Activated B cell treated with CpG ODN at 0.5 μM for 24 hours (primary cell): ENCODE measurements around the gene MKX. TPM values are rescaled to one million over a fixed set of nuclear protein-coding genes. Genes with fewer than 3 reads are reported as not detected.

Source experiments
- ATAC-seq: fragments of 200-7000 bp; cut with Tn5 transposase; one replicate; pipeline ENCODE4 v1.10.0; 2021; ENCODE audit warnings: low read depth, mild to moderate bottlenecking, moderate library complexity
- CTCF ChIA-PET: fragments of 350-600 bp; sonication (Branson Sonifier 250); formaldehyde crosslinking; loops from one replicate; lab custom pipeline; 2021; ENCODE audit warnings: antibody characterized with exemption; lab: Charles Lee
- POLR2A ChIA-PET: fragments of 350-600 bp; sonication (Branson Sonifier 250); formaldehyde crosslinking; loops from one replicate; lab custom pipeline; 2021; ENCODE audit warnings: antibody characterized with exemption; lab: Charles Lee
- DNase-seq: peaks from one replicate; pipeline ENCODE4 v3.0.0; 2022
- H3K27ac Mint-ChIP-seq: one replicate; pipeline ENCODE4 v1.8.0; 2020; ENCODE audit warnings: mixed read lengths
- H3K27me3 Mint-ChIP-seq: one replicate; pipeline ENCODE4 v1.8.0; 2021; ENCODE audit warnings: mixed read lengths
- H3K36me3 Mint-ChIP-seq: one replicate; pipeline ENCODE4 v1.8.0; 2021; ENCODE audit warnings: low read depth, mixed read lengths
- H3K4me1 Mint-ChIP-seq: one replicate; pipeline ENCODE4 v1.8.0; 2021; ENCODE audit warnings: mixed read lengths
- H3K4me3 Mint-ChIP-seq: one replicate; pipeline ENCODE4 v1.8.0; 2020; ENCODE audit warnings: mild to moderate bottlenecking, mixed read lengths
- H3K9me3 Mint-ChIP-seq: one replicate; pipeline ENCODE4 v1.8.0; 2020; ENCODE audit warnings: mixed read lengths
- CTCF ChIP-seq: fragments of 200-600 bp; IDR thresholded peaks from one replicate; pipeline ENCODE4 v1.8.0; 2022; ENCODE audit warnings: antibody characterized with exemption, mild to moderate bottlenecking
- intact Hi-C: fragments of 100-400 bp; cut with micrococcal nuclease; formaldehyde crosslinking; loops from one replicate; pipeline ENCODE4 v1.15.1; 2024
- total RNA-seq: library from RNA; stranded (reverse); gene quantifications from 2 replicates; pipeline ENCODE4 v1.2.3, GENCODE V29; 2022

Gene MKX
- total RNA-seq, 1 donor from 2014 or later = not detected

GRCh38 chr10:27709304-27709703, 36.3 kb downstream of the MKX start:
- Mint-ChIP-seq H3K27ac (no peak overlapping the region), H3K4me1 (no peaks in the 10 kb centered on the region), H3K27me3 (peaks cover 2% of the 10 kb centered on the region), H3K9me3 (no peaks in the 10 kb centered on the region), H3K4me3 (no peak overlapping the region), H3K36me3 (no peaks in the 10 kb centered on the region)
- DNase-seq = no peak
- ChIA-PET POLR2A (no interaction called here), CTCF (no interaction called here)
- intact Hi-C loops = no loop called here
- no peak for ATAC-seq
- no peak for TF ChIP-seq CTCF

- ATAC-seq (no peak), DNase-seq (no peak)
- Mint-ChIP-seq H3K4me3 (no peak overlapping the region), H3K36me3 (no peaks in the 10 kb centered on the region), H3K4me1 (no peaks in the 10 kb centered on the region), H3K27me3 (no peaks in the 10 kb centered on the region), H3K9me3 (no peaks in the 10 kb centered on the region), H3K27ac (no peak overlapping the region)
- no peak for TF ChIP-seq CTCF
- CTCF ChIA-PET = no interaction called here
- intact Hi-C loops = no loop called here
- POLR2A ChIA-PET = no interaction called here
Measured at GRCh38 chr10:27701938-27702537, 43.6 kb downstream of the MKX start.

- H3K9me3 Mint-ChIP-seq = no peaks in the 10 kb centered on the region
- POLR2A ChIA-PET = no interaction called here
- DNase-seq (no peak), ATAC-seq (no peak)
- no peaks in the 10 kb centered on the region for H3K27me3 Mint-ChIP-seq
- CTCF ChIA-PET = no interaction called here
- intact Hi-C loops = no loop called here
- no peak overlapping the region for H3K27ac Mint-ChIP-seq
- no peak for TF ChIP-seq CTCF
- H3K4me1 Mint-ChIP-seq = no peaks in the 10 kb centered on the region
- no peak overlapping the region for H3K4me3 Mint-ChIP-seq
- no peaks in the 10 kb centered on the region for H3K36me3 Mint-ChIP-seq
Measured at GRCh38 chr10:27699776-27700175, 45.8 kb downstream of the MKX start.

GRCh38 chr10:27698961-27699360, 46.7 kb downstream of the MKX start:
- POLR2A ChIA-PET = no interaction called here
- no peak for DNase-seq
- no peaks in the 10 kb centered on the region for H3K36me3 Mint-ChIP-seq
- H3K4me3 Mint-ChIP-seq = no peak overlapping the region
- H3K27ac Mint-ChIP-seq = no peak overlapping the region
- CTCF ChIA-PET = no interaction called here
- no peak for TF ChIP-seq CTCF
- intact Hi-C loops = no loop called here
- no peaks in the 10 kb centered on the region for H3K9me3 Mint-ChIP-seq
- no peak for ATAC-seq
- H3K27me3 Mint-ChIP-seq = no peaks in the 10 kb centered on the region
- H3K4me1 Mint-ChIP-seq = no peaks in the 10 kb centered on the region

GRCh38 chr10:27696466-27696865, 49.2 kb downstream of the MKX start:
- H3K4me3 Mint-ChIP-seq = no peak overlapping the region
- POLR2A ChIA-PET = no interaction called here
- H3K9me3 Mint-ChIP-seq = no peaks in the 10 kb centered on the region
- TF ChIP-seq CTCF = no peak
- no peaks in the 10 kb centered on the region for H3K36me3 Mint-ChIP-seq
- no peaks in the 10 kb centered on the region for H3K4me1 Mint-ChIP-seq
- intact Hi-C loops = no loop called here
- no peak for DNase-seq
- ATAC-seq = no peak
- CTCF ChIA-PET = no interaction called here
- H3K27ac Mint-ChIP-seq = no peak overlapping the region
- no peaks in the 10 kb centered on the region for H3K27me3 Mint-ChIP-seq
